ENCODE measurements around the gene MIPEP. TPM values are rescaled to one million over a fixed set of nuclear protein-coding genes. Genes with fewer than 3 reads are reported as not detected.

Gene MIPEP
- total RNA-seq, 1 donor from 2014 or later = 15.7 TPM

DNA sequence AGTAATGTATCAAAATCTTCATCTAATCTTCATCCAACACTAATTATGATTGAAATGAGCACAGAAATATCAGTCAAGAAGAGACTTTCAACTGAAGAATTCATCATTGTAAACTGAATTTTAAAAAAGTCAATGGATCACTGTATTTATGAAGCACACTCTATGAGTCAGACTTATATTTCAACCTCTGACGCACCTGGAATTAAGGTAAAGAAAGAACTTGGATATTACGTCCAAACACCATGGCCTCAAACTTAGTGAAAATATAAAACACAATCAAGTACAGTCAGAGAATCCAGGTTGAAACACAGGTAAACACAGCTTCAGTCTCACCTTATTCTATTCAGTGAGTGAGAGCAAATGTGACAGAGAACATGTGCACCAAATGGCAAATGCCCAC is 39.5 kb downstream of the MIPEP start:
- no peak for DNase-seq (ENCODE audit: low read depth)
- H3K4me3 ChIP-seq (ENCODE audit: low read depth, low read length) = no peak overlapping the region
- TF ChIP-seq, protein P1, sequence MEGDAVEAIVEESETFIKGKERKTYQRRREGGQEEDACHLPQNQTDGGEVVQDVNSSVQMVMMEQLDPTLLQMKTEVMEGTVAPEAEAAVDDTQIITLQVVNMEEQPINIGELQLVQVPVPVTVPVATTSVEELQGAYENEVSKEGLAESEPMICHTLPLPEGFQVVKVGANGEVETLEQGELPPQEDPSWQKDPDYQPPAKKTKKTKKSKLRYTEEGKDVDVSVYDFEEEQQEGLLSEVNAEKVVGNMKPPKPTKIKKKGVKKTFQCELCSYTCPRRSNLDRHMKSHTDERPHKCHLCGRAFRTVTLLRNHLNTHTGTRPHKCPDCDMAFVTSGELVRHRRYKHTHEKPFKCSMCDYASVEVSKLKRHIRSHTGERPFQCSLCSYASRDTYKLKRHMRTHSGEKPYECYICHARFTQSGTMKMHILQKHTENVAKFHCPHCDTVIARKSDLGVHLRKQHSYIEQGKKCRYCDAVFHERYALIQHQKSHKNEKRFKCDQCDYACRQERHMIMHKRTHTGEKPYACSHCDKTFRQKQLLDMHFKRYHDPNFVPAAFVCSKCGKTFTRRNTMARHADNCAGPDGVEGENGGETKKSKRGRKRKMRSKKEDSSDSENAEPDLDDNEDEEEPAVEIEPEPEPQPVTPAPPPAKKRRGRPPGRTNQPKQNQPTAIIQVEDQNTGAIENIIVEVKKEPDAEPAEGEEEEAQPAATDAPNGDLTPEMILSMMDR (conservative IDR thresholded peaks at IDR 0.05; ENCODE audit: low read depth, low read length) = no peak

DNA sequence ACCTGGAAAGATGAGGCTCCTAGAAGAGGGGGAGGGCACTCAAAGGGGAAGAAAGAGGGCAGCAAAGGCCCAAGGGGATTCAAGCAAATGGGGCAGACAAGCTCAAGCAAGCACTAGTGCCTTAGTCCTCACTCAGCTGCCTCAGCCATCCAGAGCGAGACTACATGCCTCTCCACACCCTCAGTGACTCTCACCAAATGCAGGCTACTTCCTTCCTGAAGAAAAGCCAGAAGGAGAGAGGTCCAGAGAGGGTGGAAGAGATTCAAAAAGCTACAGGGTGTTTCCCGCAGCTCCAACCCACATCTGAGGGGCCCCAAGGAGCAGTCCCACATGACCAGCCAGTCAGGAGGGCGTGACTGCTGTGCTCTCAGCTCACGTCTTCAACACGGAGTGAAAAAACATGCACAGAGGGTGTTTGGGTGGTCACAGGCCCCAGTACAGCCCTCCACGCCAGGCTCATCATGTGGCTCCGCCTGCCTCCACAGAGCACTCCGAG is 40.5 kb downstream of the MIPEP start:
- H3K4me3 ChIP-seq (ENCODE audit: low read depth, low read length) = no peak overlapping the region
- no peak for DNase-seq (ENCODE audit: low read depth)
- TF ChIP-seq, protein P1 (conservative IDR thresholded peaks at IDR 0.05; ENCODE audit: low read depth, low read length) = no peak

DNA sequence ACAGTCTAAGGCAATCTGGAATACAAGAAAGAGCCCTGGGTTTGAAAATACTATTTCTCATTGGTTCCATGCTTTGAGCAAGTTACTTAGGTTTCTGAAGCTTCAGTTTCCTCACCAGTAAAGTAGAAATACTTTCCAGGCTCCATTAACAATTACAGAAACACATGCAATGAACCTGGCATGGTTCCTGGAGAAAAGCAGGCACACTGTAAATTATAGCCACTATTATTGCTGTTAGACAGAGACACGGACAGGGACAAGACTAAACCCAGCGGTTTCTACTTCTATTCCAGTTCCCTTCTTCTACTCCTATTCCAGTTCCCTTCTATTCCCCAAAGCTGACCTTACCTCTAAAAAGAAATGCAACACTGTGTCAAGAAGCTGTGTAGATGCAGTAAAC is 41.2 kb downstream of the MIPEP start:
- H3K4me3 ChIP-seq (ENCODE audit: low read depth, low read length) = no peak overlapping the region
- TF ChIP-seq, protein P1 (conservative IDR thresholded peaks at IDR 0.05; ENCODE audit: low read depth, low read length) = no peak
- DNase-seq (ENCODE audit: low read depth) = no peak

DNA sequence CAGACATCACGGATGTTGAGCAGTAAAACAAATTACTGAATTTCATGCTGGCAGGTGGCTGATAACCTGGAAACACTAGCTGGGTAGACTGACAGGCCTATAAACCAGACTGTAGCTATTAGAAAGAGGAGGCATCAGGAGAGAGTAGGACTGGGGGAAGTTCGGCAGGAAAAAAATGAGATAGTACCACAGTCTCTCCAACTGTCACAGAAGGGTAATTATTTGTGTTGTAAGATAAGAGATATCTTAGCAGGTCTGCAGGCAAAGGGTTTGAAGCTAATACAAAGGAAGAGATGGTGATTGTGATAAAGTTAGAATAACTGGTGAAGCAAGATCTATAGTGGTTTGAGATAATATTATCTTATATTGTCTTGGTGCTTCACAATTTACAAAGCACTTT is 41.7 kb downstream of the MIPEP start:
- TF ChIP-seq, protein P1 (conservative IDR thresholded peaks at IDR 0.05; ENCODE audit: low read depth, low read length) = no peak
- no peak overlapping the region for H3K4me3 ChIP-seq (ENCODE audit: low read depth, low read length)
- DNase-seq (ENCODE audit: low read depth) = no peak

DNA sequence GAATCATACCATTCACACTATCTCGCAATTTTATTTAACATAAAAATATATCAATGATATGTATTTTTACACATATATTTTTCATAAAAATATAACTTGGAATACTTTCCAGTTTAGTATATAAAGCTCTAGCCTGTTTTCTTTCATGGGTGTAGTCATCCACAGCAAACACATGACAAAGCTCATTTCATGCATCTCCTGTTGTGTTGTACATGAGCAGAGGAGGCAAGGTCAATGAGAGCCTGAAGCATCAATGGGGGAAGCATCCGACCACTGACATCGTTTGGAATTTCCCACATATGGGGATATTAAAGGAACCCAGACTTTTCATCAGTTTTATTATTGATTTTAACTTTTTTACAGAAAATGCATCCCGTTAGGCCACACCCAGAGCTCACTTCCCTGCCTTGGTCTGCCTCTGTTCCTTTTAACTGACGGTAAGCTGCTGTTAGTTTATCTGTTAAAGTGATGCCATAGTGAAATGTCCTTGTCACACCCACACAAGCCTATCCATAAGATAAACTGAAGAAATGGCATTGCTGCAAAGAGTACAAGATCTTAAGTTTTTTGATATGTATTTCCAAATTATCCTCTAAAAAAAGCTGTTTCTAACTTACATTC is 44.0 kb downstream of the MIPEP start:
- DNase-seq (ENCODE audit: low read depth) = no peak
- no peak overlapping the region for H3K4me3 ChIP-seq (ENCODE audit: low read depth, low read length)
- TF ChIP-seq, protein P1 (conservative IDR thresholded peaks at IDR 0.05; ENCODE audit: low read depth, low read length) = no peak

DNA sequence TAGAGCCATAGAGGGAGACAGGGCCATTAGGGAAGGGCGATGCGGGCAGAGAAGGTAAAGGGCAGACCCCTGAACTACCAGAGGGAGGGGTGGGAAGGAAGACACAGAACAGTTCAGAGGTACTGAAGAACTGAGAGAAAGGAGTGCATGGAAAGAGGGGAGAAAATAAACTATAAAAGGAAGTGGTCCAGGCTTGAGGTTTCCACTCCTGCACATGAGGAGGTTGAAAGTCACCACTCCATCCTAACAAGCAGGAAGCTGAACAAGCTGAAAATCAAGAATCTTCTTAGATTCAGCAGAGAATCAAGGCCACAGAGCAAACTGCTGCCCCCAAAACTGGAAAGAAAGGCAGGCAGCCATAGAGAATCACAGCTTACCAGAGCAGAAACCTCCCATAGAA is 45.1 kb downstream of the MIPEP start:
- TF ChIP-seq, protein P1 (conservative IDR thresholded peaks at IDR 0.05; ENCODE audit: low read depth, low read length) = no peak
- no peak overlapping the region for H3K4me3 ChIP-seq (ENCODE audit: low read depth, low read length)

DNA sequence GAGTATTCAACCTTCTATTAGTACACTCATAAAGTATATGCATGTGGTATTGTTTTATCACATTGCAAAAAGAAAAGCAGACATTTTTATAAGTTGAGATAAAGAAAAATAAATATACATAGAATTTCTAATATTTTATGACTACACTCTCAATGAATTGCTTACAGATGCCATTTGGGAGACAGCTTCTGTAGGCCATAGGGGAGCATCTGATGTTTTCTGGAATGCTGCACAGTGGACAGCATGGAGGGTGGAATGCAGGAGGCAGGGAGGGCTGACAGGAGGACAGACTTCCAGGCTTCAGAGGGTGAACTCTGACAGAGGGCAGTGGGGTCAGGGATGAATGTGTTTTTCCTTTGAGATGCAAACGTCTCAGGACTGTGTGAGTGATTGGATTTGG is 45.8 kb downstream of the MIPEP start:
- no peak for DNase-seq (ENCODE audit: low read depth)
- H3K4me3 ChIP-seq (ENCODE audit: low read depth, low read length) = no peak overlapping the region
- TF ChIP-seq, protein P1 (conservative IDR thresholded peaks at IDR 0.05; ENCODE audit: low read depth, low read length) = no peak

More for the DNA sequence above, 45.1 kb downstream of the MIPEP start:
- no peak for DNase-seq (ENCODE audit: low read depth)
